Daoy (cell line): ENCODE measurements around the gene GALNS. TPM values are rescaled to one million over a fixed set of nuclear protein-coding genes. Genes with fewer than 3 reads are reported as not detected.

Experiments
- DNase-seq: peaks from one replicate; pipeline ENCODE4 v3.0.0-alpha.2; 2015; ENCODE audit warnings: low read depth
- total RNA-seq: library from RNA; depleted of rRNA; stranded (reverse); fragments of >200 nt; shearing (Covaris generic); gene quantifications from 2 replicates; pipeline ENCODE4 v1.2.3, GENCODE V29; 2014

Gene GALNS
- total RNA-seq, 1 experiment from 2014 or later, result 4.5 TPM

- no peak for DNase-seq
These were observed 38.8 kb downstream of the GALNS start for GRCh38 chr16:88817785-88818574.

DNA sequence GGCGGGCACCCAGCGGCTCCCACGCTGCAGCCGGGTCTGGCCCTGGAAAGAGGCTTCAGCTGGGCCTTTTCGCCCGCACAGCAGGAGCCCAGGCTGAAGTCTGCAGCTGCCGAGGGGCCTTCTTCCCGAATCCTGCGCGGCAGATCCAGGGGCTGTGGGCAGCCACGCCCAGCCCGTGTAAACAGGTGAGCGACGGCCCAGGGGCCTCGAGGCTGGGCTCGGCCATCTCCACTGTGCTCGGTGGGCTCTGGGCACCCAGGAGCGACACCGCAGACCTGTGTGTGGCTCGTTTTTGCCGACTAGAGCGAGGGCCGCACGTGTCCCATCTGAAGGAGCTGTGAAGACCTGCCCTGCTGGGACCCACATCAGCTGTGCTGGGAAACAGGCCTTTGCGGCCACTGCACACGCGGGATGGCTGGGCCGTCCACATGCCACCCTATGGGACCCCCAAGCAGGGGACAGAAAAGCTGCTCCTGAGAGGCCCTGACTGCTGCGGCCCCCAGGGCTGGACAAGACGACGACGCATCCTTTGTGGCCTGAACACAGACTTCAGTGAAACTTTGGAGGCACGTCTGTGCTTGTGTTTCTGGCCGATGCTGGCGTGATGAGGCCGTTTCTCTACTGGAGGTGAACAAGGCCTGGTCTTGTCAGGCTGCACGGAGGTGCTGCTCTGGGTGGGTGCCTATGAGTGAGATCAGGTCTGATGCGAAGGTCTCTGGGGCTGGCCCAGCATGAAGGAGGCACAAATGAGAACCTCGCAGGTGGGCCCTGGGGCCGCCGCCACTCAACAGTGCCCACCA is 39.8 kb downstream of the GALNS start:
- DNase-seq, result no peak

GRCh38 chr16:88815901-88816589 is 40.7 kb downstream of the GALNS start:
- DNase-seq, result peak; percentile 64

DNA sequence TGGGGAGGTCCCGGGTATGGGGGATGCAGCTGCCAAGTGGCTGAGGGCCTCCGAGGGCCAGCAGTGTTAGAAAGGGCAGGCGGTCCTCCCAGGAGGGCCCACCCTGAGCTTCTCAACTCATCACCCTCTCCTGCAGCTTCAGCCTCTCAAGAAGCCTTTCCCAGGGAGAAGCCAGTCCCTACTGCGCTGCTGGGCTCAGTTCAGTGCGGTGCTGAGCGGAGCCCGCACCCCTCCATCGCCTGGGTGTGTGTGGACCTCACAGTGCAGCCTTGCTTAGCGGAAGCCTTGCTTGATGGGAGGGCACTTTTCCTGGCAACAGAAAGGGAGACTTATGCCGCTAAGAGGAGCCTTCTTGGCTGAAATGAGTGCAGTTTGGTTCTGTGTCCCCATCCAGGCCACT is 41.5 kb downstream of the GALNS start:
- no peak for DNase-seq

- no peak for DNase-seq
These were observed 42.6 kb downstream of the GALNS start for GRCh38 chr16:88814144-88814502.

- no peak for DNase-seq
These were observed 43.2 kb downstream of the GALNS start for GRCh38 chr16:88813269-88814143.

DNA sequence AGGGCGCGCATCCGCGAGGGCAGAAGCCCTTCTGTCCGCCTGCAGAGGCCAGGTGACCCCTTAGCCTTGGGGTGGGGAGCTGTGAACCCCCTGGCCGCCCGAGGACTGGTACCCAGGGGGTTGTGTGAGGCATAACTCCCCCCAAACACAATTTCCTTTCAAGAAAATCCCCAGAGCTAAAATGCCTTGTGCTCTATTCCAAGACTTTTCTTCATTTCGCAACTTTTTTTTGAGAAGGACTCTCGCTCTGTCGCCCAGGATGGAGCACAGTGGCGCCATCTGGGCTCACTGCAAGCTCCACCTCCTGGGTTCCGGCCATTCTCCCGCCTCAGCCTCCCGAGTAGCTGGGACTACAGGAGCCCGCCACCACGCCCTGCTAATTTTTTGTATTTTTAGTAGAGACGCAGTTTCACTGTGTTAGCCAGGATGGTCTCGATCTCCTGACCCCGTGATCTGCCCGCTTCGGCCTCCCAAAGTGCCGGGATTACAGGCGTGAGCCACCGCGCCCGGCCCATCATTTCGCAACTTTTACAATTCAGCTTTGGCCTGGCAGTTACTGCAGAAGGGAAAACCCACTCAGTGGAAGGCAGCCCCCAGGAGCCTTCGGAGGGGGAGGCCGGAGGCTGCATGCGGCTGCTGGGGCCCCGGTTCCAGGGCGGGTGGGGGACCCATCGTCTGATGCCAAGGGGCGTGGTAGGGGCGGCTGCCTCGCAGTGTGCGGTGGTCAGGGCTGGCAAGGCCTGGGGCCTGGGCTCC is 44.1 kb downstream of the GALNS start:
- peak; percentile 41 for DNase-seq

DNA sequence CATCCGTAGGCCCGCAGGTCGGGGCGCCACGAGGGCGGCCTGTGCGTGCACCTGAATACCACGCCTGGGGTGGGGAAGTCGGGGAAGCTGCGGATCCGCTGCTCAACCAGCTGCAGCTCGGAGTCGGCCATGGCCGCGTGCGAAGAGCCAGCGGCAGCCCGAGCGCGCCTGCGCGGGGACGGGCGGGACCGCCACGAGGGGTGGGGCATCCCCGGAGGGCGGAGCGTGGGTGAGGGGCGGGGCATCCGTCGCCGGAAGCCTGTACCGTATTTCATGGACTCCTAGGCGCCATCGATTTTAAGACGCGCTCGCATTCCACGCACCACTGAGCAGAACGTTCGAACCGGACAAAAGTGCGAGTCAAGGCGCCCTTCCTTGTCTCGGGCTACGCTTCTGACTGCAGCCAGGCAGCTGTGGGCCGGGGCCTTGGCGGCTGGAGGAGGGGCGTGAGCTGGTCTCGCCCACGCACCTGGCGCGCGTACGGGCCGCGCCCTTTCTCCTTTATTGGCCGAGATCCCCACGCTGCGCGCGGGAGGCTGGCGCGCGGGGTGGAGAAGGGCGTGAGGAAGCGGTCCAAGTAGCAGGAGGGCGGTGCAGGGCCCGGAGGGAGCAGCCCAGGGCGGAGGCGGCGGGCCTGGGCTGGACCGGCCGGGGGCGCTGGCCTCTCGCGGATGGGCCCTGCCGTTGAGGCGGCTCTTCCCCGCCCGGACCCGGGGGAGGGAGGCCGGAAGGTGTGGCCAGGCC is 44.8 kb downstream of the GALNS start, which contains the start of gene APRT:
Gene APRT (minus strand): TSS at position 160 of the 744 bp plus-strand sequence. CDS start 29 bp downstream, at position 131.
- DNase-seq, result peak; percentile 94

DNA sequence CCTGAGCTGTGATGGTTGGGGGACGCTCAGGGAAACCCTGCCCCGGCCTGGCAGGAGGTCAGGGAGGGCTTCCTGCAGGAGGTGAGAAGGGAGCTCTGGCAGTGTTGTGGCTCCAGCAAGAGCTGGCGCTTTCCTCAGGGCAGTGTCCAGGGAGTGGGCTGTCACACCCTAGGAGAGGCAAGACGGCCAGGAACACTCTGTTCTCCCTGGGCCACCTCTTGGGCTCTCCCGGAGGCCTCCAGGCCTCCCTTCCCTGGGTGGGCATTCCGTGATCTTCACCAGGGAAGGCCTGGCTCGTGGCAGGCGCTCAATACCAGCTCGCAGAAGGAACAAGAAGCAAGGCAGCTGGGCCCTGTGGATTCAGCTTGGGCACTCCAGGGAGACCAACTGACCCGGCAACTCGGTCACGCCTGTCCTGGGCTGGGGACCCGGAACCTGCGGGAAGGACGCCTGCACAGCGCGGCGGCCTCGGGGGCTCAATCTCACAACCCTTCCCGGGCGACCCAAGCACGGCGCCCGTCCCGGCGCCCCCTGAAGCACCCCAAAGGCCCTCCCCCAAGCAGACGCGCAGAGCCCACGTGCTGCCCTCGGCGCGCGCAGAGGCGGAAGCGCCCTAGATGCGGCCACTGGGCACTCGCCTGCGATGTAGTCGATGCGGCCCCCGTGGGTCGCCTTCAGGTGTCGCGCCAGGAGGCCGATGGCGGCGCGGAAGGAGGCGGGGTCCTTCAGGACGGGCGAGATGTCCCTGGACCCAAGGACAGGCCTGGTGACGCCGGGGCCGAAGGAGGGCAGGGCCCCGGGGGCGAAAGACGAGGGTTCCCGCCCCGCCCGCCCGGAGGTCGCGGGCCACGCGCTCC is 45.6 kb downstream of the GALNS start:
- DNase-seq, result peak; percentile 85

- DNase-seq, result no peak
These were observed 46.4 kb downstream of the GALNS start for GRCh38 chr16:88810166-88810911.

GRCh38 chr16:88809676-88810165 is 47.0 kb downstream of the GALNS start:
- DNase-seq, result no peak

DNA sequence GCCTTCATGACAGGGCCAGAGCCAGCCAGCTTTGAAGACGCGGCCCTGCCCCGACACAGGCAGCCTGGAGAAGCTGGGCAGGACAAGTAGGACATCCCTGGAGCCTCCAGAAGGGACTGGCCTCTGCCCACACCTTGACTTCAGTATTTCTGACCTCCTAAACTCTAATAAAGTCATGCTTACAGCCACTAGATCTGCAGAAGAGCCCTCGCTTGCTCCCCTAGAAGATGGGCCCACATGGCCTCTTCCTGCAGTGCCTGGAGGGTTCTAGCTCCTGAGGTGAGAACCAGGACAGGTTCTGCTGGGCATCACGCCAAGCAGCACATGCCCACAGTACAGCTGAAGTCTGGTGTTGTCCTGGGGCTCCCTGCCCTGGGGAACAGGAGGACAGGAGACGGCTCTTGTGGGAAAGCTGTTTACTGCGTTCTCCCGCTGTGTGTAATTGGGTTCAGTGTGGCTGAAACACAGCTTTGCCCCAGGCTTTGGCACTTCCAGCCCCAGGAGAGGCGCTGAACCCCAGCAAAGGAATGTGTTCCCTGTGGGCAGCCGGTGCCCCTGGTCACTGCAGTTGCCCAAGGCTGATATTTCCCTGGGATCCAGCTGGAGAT is 47.6 kb downstream of the GALNS start:
- DNase-seq, result no peak

- no peak for DNase-seq
These were observed 48.9 kb downstream of the GALNS start for GRCh38 chr16:88807626-88808453.

GRCh38 chr16:88807142-88807625 is 49.6 kb downstream of the GALNS start:
- no peak for DNase-seq

DNA sequence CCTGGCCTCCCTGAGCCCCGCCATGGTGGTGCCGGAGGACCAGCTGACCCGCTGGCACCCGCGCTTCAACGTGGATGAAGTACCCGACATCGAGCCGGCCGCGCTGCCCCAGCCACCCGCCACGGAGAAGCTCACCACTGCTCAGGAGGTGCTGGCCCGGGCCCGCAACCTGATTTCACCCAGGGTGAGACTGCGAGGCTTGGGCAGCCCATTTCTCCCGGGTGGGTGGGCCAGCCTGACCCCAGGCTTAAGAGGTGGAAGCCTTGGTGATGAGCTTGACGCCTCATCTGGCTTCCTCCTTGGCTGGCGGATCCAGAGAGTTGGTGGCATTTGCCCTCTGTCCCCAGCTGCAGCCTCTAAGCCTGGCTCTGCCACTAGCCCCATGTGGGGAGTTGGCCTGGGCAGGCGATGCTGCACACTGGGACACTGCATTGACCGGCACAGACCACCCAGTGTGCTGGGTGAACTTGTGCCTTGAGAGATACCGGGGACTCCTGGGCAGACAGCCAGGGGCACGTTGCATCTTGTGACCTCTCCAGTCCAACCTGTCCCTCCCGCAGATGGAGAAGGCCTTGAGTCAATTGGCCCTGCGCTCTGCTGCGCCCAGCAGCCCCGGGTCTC is 50.1 kb downstream of the GALNS start:
- DNase-seq, result no peak

- no peak for DNase-seq
These were observed 50.8 kb downstream of the GALNS start for GRCh38 chr16:88805887-88806393.
